H9 (cell line): ENCODE data around the gene HLX. TPM values are rescaled to one million over a fixed set of nuclear protein-coding genes. Genes with fewer than 3 reads are reported as not detected.

Experiments used
- DNase-seq: peaks from one replicate; pipeline ENCODE4 v3.0.0-alpha.2; 2017
- H2AFZ ChIP-seq: one replicate; pipeline ENCODE4 v1.6.1; 2013; ENCODE audit warnings: mild to moderate bottlenecking, low read length, control low read depth, moderate library complexity
- H2AK5ac ChIP-seq: 2 replicates; pipeline ENCODE4 v1.6.1; 2013; ENCODE audit warnings: low read length, control low read depth, mixed read lengths; ENCODE audit not compliant: insufficient read length
- H2BK120ac ChIP-seq: one replicate; pipeline ENCODE4 v1.6.1; 2013; ENCODE audit warnings: low read depth, mild to moderate bottlenecking, low read length, control low read depth, inconsistent platforms; ENCODE audit not compliant: poor library complexity, severe bottlenecking
- H2BK12ac ChIP-seq: 2 replicates; pipeline ENCODE4 v1.6.1; 2013; ENCODE audit warnings: low read length, control low read depth, mixed read lengths, low read depth; ENCODE audit not compliant: insufficient read length
- H2BK15ac ChIP-seq: 2 replicates; pipeline ENCODE4 v1.6.1; 2013; ENCODE audit warnings: low read depth, low read length, control low read depth
- H2BK20ac ChIP-seq: one replicate; pipeline ENCODE4 v1.6.1; 2013; ENCODE audit warnings: low read depth, mild to moderate bottlenecking, low read length, control low read depth, inconsistent platforms; ENCODE audit not compliant: poor library complexity, severe bottlenecking
- H2BK5ac ChIP-seq: 2 replicates; pipeline ENCODE4 v1.6.1; 2013; ENCODE audit warnings: low read length, control low read depth, mixed read lengths; ENCODE audit not compliant: insufficient read length
- H3K14ac ChIP-seq: 2 replicates; pipeline ENCODE4 v1.6.1; 2013; ENCODE audit warnings: low read length, control low read depth; ENCODE audit not compliant: insufficient read depth
- H3K18ac ChIP-seq: 2 replicates; pipeline ENCODE4 v1.6.1; 2013; ENCODE audit warnings: low read depth, mild to moderate bottlenecking, mixed read lengths, low read length, control low read depth; ENCODE audit not compliant: insufficient read length
- H3K23ac ChIP-seq: 2 replicates; pipeline ENCODE4 v1.6.1; 2013; ENCODE audit warnings: low read length, control low read depth, mixed read lengths, low read depth; ENCODE audit not compliant: insufficient read length
- H3K23me2 ChIP-seq: 2 replicates; pipeline ENCODE4 v1.6.1; 2013; ENCODE audit warnings: low read depth, mild to moderate bottlenecking, mixed read lengths, low read length, control low read depth; ENCODE audit not compliant: insufficient read length, poor library complexity, severe bottlenecking
- H3K27ac ChIP-seq: 2 replicates; pipeline ENCODE4 v1.5.1; 2013; ENCODE audit warnings: low read length, control low read depth, mixed read lengths, low read depth; ENCODE audit not compliant: insufficient read length
- H3K27me3 ChIP-seq: 2 replicates; pipeline ENCODE4 v1.6.1; 2013; ENCODE audit warnings: low read length, control low read depth, inconsistent platforms; ENCODE audit not compliant: insufficient read depth
- H3K4ac ChIP-seq: 2 replicates; pipeline ENCODE4 v1.6.1; 2013; ENCODE audit warnings: low read depth, mild to moderate bottlenecking, control low read depth, inconsistent platforms, low read length, moderate library complexity
- H3K4me1 ChIP-seq: 2 replicates; pipeline ENCODE4 v1.6.1; 2013; ENCODE audit warnings: low read length, control low read depth, inconsistent platforms; ENCODE audit not compliant: insufficient read depth
- H3K4me2 ChIP-seq: 2 replicates; pipeline ENCODE4 v1.6.1; 2013; ENCODE audit warnings: low read length, control low read depth, mixed read lengths; ENCODE audit not compliant: insufficient read length, insufficient read depth
- H3K56ac ChIP-seq: 2 replicates; pipeline ENCODE4 v1.6.1; 2013; ENCODE audit warnings: low read depth, mild to moderate bottlenecking, mixed read lengths, low read length, control low read depth; ENCODE audit not compliant: insufficient read length
- H3K79me1 ChIP-seq: 2 replicates; pipeline ENCODE4 v1.6.1; 2013; ENCODE audit warnings: low read depth, mild to moderate bottlenecking, moderate library complexity, low read length, control low read depth, inconsistent platforms; ENCODE audit not compliant: insufficient read depth, poor library complexity, severe bottlenecking
- H3K79me2 ChIP-seq: 2 replicates; pipeline ENCODE4 v1.6.1; 2013; ENCODE audit warnings: low read length, control low read depth, inconsistent platforms; ENCODE audit not compliant: insufficient read depth
- H3K9ac ChIP-seq: 2 replicates; pipeline ENCODE4 v1.6.1; 2013; ENCODE audit warnings: low read length, control low read depth, mixed read lengths; ENCODE audit not compliant: insufficient read length; ENCODE audit errors: extremely low read depth
- H3K9me3 ChIP-seq: one replicate; pipeline ENCODE4 v1.6.1; 2013; ENCODE audit warnings: low read depth, low read length, inconsistent platforms; ENCODE audit not compliant: control insufficient read depth
- H3T11ph ChIP-seq: one replicate; pipeline ENCODE4 v1.6.1; 2013; ENCODE audit warnings: mild to moderate bottlenecking, low read length, control low read depth, inconsistent platforms
- H4K20me1 ChIP-seq: one replicate; pipeline ENCODE4 v1.6.1; 2013; ENCODE audit not compliant: control insufficient read depth, insufficient read length, insufficient read depth
- H4K5ac ChIP-seq: 2 replicates; pipeline ENCODE4 v1.6.1; 2013; ENCODE audit warnings: low read depth, mild to moderate bottlenecking, mixed read lengths, low read length, control low read depth; ENCODE audit not compliant: insufficient read length
- H4K8ac ChIP-seq: replicated peaks from 2 replicates; pipeline ENCODE4 v1.6.1; 2013; ENCODE audit warnings: low read length, control low read depth, mixed read lengths, low read depth; ENCODE audit not compliant: insufficient read length
- H4K91ac ChIP-seq: 2 replicates; pipeline ENCODE4 v1.6.1; 2013; ENCODE audit warnings: low read depth, mild to moderate bottlenecking, moderate library complexity, mixed read lengths, low read length, control low read depth; ENCODE audit not compliant: insufficient read length
- H3K27ac Mint-ChIP-seq, 3 experiments: 2 replicates in 2 of 3; 3 replicates in 1 of 3; pipeline ENCODE4 v1.8.0; 2020 to 2021; ENCODE audit warnings: mixed read lengths in 3 of 3, mild to moderate bottlenecking in 1 of 3, moderate library complexity in 1 of 3
- H3K27me3 Mint-ChIP-seq: 2 replicates; pipeline ENCODE4 v1.8.0; 2021; ENCODE audit warnings: low read depth, mild to moderate bottlenecking, moderate library complexity, mixed read lengths
- H3K36me3 Mint-ChIP-seq, 3 experiments: 2 replicates in 2 of 3; 3 replicates in 1 of 3; pipeline ENCODE4 v1.8.0; 2020 to 2021; ENCODE audit warnings: low read depth in 3 of 3, mixed read lengths in 3 of 3; ENCODE audit not compliant: insufficient read depth in 1 of 3
- H3K4me1 Mint-ChIP-seq, 2 experiments: 2 replicates each; pipeline ENCODE4 v1.8.0; 2020; ENCODE audit warnings: mixed read lengths in 2 of 2
- H3K4me3 Mint-ChIP-seq, 2 experiments: 2 replicates in 1 of 2; 3 replicates in 1 of 2; pipeline ENCODE4 v1.8.0; 2020 to 2021; ENCODE audit warnings: mild to moderate bottlenecking in 2 of 2, mixed read lengths in 2 of 2, moderate library complexity in 1 of 2
- H3K9me3 Mint-ChIP-seq, 2 experiments: 2 replicates in 1 of 2; 3 replicates in 1 of 2; pipeline ENCODE4 v1.8.0; 2020; ENCODE audit warnings: mild to moderate bottlenecking in 2 of 2, mixed read lengths in 2 of 2, moderate library complexity in 1 of 2
- CTCF ChIP-seq: fragments of 200-600 bp; sonication (generic); conservative IDR thresholded peaks from 3 replicates; pipeline ENCODE4 v1.8.0; 2021; ENCODE audit warnings: antibody characterized with exemption, mild to moderate bottlenecking
- WGBS: extraction: QIAGEN DNeasy Blood & Tissue Kit; methylation state at CpG from one replicate; pipeline ENCODE4 v1.1.7; 2013; ENCODE audit warnings: missing lambda C conversion rate, low lambda C conversion rate, mixed read lengths; ENCODE audit not compliant: insufficient read length; ENCODE audit errors: extremely low coverage; 5-methylcytosine and 5-hydroxymethylcytosine counted together
- total RNA-seq: library from RNA; stranded (reverse); gene quantifications from 2 replicates; pipeline ENCODE4 v1.2.1, GENCODE V29; 2021

HLX gene
- total RNA-seq, 1 experiment from 2014 or later: 0.37 TPM

GRCh38 chr1:220839474-220839873 is 39.8 kb upstream of the HLX start:
- Histone ChIP-seq H3T11ph (no peak overlapping the region), H3K4me1 (no peaks in the 10 kb centered on the region), H3K27ac (no peak overlapping the region), H3K27me3 (no peaks in the 10 kb centered on the region), H2BK15ac (no peak overlapping the region), H3K79me1 (no peaks in the 10 kb centered on the region), H3K18ac (no peak overlapping the region), H3K79me2 (no peaks in the 10 kb centered on the region), H3K23ac (no peak overlapping the region), H3K23me2 (no peaks in the 10 kb centered on the region), H3K9ac (no peak overlapping the region), H4K5ac (no peak overlapping the region), H4K91ac (no peak overlapping the region), H2BK12ac (no peak overlapping the region), H4K8ac (no peak overlapping the region), H3K14ac (no peak overlapping the region), H4K20me1 (no peaks in the 10 kb centered on the region), H2BK120ac (no peak overlapping the region), H3K4me2 (no peak overlapping the region), H2BK20ac (no peak overlapping the region), H3K9me3 (no peaks in the 10 kb centered on the region), H2AK5ac (no peak overlapping the region), H2BK5ac (no peak overlapping the region), H2AFZ (no peak overlapping the region), H3K4ac (no peak overlapping the region), H3K56ac (no peak overlapping the region)
- Mint-ChIP-seq H3K9me3 (no peaks in the 10 kb centered on the region), H3K27ac (peak overlapping the region in 1 of 3 experiments; percentile 36; a peak in 1 of 7 replicates), H3K27me3 (no peaks in the 10 kb centered on the region), H3K36me3 (no peaks in the 10 kb centered on the region), H3K4me3 (no peak overlapping the region), H3K4me1 (0 out of 4 replicates have a peak, but pooled peaks cover 0 to 3% of the 10 kb centered on the region in 2 experiments)
- no peak for TF ChIP-seq CTCF
- no CpG with 5 or more reads among the region's 5 CpGs for WGBS
- DNase-seq: no peak
